HG02588 (cell line): ENCODE data around the gene DKK2.

Experiments
- ATAC-seq: cut with Tn5 transposase; IDR thresholded peaks from one replicate; pipeline ENCODE4 v1.9.1; 2021; ENCODE audit warnings: mild to moderate bottlenecking, moderate library complexity; ENCODE audit not compliant: unreplicated experiment

Gene DKK2, protein sequence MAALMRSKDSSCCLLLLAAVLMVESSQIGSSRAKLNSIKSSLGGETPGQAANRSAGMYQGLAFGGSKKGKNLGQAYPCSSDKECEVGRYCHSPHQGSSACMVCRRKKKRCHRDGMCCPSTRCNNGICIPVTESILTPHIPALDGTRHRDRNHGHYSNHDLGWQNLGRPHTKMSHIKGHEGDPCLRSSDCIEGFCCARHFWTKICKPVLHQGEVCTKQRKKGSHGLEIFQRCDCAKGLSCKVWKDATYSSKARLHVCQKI

DNA sequence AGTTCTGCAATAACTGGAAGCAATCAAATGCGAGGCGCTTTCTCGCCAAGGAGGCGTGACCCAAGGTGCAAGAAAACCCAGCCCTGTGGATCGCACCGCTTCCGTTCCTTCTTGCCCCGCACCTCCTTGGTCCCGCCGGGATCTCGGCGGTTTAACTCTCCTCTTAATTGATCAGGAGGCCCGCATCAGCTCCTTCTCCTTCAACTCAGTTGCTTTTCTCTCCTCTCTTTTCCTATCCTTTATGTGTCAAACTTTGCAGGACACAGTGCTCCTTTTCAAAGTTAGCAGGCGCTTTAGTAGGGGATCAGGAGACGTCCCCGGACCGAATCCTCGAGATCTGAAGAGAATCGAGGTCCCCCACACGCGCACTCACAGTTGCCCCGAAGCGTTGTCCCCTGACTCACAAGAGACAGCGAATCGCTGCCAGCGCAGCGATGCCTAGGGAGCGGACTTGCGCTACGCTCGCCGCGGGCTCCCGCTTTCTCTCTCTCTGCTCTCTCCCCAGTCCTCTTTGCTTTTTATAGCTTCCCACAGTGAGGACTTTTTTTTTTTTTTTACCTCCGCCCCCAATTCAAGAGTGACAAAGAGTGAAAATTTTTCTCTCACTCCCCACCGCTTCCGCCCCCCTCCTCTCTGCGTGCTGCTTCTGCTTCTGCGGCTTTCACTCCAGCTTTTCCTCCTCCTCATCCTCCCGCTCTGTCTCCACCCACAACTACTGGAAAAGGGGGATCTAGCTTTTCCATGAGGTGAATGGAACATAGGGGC is at the start of gene DKK2:
TSS of gene DKK2 (minus strand) at position 495 of the 765 bp plus-strand sequence. CDS start 722 bp downstream, outside the sequence.
- no peak for ATAC-seq

DNA sequence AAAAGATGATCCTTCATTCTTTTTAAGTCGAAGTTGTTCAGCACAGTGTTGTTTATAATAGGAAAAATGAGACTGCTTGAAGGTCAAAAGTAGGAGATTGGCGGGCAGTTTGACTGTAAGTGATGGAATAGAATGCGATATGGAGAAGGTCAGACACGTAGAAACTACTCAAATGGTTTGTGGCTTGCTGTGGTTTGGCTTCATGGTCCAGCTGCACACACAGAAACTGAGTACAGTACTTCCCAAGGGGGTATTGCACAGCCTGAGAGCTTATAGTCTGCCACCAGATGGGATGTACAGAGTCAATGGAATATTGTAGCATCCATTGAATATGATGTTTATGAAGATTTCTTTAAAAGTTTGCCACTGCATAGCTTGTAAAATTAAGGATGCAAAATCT is 41.1 kb upstream of the DKK2 start:
- no peak for ATAC-seq

DNA sequence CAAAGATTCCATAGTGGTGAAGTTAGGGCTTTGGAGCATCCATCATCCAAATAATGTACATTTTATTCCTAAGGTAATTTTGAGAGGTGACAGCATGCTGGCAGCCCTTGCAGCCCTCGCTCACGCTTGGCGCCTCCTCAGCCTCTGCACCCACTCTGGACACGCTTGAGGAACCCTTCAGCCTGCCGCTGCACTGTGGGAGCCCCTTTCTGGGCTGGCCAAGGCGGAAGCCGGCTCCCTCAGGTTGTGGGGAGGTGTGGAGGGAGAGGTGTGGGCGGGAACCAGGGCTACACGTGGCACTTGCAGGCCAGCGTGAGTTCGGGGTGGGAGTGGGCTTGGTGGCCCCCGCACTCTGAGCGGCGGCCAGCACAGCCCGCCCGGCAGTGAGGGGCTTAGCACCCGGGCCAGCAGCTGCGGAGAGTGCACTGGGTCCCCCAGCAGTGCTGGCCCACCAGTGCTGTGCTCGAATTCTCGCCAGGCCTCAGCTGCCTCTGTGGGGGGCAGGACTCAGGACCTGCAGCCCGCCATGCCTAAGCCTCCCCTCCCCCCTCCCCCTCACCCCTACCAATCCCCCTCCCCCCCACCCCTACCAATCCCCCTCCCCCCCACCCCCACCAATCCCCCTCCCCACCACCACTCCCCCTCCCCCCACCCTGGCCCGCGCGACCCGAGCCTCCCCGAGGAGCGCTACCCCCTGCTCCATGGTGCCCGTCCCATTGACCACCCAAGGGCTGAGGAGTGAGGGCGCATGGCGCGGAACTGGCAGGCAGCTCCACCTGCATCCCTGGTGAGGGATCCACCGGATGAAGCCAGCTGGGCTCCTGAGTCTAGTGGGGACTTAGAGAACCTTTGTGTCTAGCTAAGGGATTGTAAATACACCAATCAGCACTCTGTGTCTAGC is 37.0 kb upstream of the DKK2 start:
- ATAC-seq = no peak

DNA sequence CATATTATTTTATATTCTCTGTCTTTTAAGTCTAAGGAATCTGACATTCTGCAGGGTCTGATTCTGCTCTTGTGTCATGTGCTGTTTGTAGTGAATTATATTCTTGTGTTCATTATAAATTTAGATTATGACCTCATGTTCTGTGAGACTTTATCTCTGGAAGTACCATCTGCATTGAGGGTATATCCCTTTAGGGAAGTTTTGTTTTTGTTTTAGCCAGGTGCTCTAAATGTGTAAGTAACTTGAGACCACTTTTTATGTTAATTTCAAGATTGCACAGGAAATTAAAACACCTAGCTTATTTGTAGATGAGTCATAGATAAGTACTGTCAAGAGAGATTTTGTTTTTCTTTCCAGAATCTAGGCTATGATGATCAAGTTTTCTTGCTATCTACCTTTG is 35.0 kb upstream of the DKK2 start:
- ATAC-seq = no peak

DNA sequence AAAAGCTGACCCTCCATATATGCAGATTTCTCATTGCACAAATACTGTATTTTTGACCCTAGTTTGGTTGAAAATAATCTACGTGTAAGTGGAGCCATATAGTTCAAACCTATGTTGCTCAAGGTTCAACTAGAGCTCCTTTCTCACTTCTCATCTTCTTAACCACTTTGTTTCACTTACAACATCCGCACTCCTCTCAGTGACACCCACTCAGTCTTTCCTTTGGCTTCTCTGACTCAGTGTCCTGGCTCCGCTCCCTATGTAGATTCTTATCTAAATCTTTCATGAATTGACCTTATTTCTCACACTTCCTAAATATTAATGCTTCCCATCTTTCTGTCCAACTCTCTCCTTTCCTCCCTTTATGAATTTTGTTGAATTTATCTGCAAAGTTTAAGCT is 32.9 kb upstream of the DKK2 start:
- ATAC-seq = no peak

DNA sequence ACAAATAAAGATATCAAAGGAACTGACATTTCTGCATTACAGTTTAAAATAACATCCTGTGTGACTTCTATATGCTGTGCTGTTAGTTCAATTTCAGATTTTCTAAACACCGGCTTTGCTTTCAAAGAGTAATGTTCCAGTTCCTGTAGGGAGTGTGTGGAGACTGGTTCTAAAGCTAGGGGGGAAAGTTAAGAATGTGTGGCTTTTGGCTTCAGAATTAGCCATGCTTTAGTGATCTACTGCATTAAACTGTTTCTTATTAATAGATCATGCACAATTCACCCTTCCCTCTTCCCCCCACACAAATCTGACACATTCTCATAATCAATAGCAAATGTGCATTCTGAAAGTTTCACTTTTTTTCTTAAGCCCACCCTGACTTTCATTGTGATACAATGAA is 32.0 kb upstream of the DKK2 start:
- ATAC-seq = no peak

DNA sequence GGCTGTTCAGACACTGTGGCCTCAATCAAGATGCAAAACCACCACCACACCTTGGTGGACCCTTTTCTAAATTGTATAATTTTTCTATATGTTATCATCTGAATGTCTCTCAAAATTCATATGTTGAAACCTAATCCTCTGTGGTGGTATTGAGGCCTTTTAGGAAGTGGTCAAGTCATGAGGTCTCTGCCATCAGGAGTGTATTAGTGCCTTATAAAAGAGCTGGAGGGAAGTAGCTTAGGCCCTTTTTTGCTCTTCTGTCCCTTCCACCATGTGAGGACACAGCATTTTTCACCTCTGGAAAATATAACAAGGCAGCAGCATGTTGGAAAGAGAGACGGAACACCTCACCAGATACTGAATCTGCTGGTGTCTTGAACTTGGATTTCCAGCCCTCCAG is 30.5 kb upstream of the DKK2 start:
- no peak for ATAC-seq

DNA sequence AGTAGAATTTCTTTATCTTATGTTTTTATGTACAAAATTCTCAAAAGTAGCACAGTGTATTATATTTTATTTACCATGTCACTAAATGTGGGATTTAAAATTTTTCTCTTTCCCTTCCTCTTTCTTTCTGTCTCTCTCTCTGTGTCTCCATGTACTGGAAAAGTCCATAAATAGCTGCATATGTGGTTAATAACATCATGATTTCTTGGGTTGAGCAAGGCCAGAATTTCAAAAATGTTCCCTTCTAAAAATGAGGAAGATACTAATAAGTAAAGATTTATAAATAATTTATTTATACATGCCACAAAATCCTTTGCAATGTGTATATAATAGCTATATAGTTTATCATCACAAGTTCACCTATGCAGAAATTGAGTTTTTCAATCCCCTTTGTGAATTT is 29.1 kb upstream of the DKK2 start:
- no peak for ATAC-seq

DNA sequence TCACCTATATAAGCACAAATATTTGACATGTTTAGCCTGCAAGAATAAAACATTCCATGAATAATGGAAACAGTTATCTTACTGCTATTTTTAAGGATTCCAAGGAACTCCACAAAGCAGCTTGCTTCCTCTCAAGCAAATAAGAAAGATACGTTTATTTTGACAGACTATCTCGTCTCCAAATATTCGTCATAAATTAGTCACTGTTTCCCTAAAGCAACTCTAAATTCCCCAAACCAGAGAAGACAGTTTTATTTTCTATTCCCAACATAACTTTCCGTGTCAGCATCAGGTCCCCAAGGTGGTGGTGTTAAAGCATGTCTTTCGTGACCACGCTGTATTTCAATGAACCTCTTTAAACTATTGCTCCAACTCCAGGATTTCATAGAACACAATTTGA is 24.3 kb upstream of the DKK2 start:
- ATAC-seq = no peak

DNA sequence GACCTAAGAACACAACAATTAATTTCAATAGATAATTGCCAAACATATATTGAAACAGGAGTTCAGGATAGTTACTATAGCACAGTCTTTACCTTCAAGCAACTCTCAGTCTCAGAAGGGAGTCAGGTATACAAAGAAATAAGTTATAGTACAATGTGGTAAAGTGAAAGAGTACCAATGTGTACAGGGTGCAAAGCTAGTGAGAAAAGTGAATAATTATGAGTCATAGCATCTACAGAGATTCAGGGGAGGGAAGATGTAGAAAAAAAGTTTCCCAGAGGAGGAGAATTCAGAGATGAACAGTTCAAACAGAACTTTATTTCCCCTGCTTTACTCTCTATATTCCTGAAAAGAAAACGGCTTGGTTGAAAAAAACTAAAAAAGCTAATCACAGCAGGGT is 22.7 kb upstream of the DKK2 start:
- no peak for ATAC-seq

DNA sequence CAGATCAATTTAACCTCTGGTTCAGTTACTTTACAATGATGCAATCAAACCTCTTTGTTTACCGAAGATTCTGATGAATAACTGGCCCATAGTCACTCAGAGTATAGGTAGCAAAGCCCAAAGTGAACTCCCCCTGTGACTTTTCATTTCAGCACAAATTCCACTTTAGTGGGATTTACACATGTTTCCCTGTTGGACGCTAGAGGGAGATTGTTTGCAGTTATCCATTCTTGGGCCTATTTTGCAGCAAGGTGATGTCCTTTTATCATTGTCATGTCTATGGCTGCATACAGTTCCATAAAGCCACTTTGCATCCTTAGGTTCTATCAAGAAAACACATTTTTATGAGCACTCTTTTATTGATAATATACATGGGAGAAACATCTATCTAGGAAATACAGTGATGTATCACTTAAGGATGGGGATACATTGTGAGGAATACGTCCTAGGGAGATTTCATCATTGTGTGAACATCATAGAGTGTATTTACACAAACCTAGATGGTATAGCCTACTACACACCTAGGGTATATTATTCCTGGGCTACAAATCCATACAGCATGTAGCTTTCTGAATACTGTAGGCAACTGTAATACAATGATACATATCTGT is 14.5 kb upstream of the DKK2 start:
- no peak for ATAC-seq

DNA sequence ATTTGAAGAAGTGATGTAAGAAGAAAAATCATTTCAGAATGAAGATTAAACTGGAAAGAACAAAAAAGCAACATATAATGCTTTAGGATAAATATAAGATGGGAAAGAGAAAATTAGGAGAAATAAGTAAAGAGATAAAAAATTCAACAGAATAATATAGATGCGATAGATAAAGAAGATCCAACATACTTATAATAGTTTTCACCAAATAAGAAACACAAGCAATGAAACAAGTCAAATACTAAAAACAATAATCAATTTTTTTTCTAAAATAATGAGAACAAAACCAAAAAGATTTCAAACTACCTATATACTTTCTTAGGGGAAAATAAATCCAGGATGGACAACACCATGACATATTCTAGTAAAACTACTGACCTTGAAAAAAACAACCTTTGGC is 10.1 kb upstream of the DKK2 start:
- no peak for ATAC-seq

DNA sequence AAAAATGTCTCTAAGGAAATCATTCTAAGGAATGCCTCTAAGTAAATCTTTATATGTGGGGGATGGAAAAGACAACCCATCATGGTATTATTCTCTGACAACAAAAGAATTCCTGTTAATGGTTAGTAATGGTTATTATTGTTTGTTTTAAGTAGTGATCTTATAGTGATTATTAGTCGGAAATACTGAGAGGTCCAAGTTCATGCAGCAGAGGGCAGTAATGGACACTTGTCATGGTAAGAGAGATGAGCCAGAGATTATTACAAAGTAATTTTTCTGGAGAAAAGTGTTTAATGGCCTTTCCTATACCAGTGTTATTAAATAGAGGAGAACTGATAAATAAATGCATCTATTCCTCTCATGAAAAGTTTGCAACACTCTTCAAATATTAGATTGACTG is 8.1 kb upstream of the DKK2 start:
- no peak for ATAC-seq

DNA sequence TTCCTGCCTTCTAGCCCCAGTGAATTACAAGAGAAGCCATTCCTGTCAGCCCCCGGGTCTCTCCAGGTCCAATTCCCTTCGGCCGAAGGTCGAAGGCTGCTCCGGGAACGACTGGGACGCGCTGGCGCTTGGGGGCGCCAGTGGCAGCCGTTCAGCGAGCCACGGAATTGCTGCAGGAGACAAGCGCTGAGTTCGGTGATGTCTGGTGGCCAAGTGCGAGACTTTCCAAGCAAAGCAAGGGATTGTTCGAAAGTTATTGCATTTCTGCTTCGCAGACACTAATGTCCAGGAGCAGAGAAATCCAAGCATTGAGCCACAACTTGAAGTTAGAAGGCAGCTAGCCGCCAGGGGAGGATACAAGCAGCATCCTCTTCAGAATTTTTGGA is 1.1 kb upstream of the DKK2 start:
- ATAC-seq = no peak

DNA sequence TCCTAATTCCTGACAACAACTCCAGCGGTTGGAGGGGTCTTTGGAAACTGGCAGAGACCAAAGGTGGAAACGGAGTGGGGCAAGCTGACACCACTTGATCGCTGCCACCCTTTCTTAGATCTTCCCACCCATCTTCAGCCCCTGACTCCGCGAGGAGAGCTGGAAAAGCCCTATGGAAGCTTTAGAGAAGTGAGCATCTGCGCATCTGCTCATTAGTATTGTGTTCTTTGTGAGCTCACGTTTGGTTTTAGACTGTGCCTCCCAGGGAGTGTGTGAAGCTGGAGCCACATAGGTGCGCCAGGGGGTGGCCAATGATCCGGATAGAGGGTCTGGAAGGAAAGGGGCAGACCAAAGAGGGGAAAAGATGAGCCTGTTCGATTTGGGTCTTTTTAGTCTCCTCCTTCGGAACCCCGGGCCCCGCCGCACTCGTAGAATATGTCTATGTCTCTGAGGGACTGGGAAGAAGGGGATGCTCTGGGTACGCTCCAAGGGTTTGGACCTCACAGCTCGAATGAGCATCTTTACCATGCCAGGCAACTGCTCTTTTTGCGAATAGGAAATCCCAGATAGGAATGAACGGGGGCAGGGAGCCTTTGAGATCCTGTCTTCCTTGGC is 578 bp upstream of the DKK2 start:
- no peak for ATAC-seq

DNA sequence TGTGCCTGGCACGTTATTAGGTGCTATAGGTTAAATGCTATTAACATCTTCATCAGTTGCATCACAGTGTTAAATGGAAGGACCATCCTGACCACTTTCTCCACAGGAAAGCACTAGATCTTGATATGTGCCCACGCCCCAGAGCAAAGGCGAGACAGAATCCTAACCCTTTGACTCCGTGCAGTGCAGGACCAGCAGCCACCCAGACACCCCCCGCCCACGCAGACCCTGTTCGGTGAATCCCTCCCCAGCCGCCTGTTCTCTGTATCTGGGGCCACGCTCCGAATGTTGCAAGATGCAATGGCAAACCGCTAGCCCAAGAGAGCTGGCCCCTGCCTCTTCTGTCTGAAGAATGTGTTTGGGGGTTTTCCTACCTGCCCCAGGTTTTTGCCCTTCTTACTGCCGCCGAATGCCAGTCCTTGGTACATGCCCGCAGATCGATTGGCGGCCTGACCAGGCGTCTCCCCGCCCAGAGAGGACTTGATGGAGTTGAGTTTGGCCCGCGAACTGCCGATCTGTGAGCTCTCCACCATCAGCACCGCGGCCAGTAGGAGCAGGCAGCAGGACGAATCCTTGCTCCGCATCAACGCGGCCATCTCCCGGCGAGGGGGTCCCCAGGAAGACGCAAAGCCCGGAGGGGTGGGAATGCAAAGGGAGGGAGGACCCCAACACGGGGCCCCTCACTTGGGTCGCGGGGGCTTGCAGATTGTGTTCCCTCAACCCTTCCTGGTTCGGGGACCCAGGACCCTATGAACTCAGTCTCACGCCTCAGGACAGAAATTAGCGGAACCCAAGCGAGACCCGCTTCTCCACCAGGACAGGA is 906 bp downstream of the DKK2 start:
- no peak for ATAC-seq

DNA sequence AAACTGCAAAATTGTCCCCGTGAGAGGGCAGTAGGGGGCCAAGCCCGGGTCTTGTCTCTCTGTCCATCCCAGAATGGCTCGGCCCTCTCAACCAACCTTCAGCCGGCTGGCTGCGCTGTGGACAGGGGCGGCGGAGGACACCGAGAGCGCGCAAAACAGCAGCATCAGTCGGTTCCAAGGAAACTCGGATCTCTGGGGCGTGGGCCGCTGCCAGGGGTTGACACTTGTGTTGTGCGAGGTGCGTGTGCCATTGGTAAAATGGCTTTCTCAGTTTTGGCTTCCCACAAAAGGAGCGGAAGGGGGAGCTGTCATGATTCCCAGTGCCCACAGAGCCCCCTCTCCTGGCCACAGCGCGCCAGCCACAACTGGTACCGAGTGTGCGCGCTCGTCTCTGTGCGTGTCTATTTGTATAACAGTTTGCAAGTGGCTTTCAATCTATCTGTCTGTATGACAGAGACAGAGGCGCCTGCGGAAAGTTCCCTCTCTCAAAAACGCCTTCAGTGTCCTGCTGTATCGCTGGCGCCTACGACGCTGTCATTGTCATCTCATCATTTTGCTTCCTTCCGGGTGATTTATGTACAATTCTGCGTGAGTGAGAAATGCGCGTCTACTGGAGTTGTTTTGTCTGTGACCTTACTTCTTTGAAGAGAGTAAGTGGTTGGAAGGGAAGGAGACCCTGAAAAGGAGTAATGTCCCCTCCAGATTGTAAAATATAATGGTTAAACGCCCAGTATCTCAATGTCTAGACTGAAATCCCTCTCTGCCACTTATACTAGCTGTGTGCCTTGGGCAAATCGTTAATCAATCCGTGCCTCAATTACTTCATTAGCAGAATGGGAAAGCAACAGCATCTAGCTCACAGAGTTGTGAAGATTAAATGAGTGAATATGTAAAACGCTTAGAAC is 1.8 kb downstream of the DKK2 start:
- no peak for ATAC-seq

DNA sequence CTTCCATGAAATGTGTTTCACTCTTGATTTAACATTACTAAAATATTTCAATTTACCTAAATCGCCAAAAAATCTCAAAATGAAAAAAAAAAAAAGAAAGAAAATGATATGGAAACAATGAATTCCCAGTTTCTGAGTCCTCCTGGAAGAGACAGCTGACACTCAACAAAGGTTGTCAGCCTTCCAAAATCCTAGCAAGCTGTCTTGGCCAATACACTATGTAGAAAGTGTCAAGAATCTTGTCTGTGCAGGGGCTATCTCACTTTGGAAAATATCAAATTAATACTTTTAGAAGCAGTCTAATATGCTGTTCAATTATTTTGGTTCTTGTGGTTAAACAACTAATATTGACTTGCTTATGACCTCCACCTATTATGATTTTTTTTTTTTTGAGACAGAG is 8.7 kb downstream of the DKK2 start:
- no peak for ATAC-seq

DNA sequence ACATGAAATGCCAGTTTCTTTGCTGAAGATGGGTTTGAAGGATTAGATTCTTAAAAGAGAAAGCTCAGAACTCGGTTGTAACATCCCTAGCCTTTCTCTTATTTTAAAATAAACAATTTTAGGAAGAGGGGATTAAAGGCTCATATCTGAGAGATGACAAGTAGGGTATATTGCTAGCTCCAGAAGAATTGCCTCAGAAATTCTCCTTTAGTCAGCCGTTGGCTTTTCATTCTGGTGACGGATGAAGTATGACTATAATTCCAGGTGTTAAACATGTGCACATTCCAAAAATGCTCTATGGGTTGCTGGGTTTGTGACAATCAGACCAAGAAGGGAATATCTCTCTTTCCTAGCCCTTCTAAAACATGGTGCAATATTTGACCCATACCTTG is 17.8 kb downstream of the DKK2 start:
- ATAC-seq = no peak
